Stimulated activated CD4-positive, alpha-beta T cell treated with anti-CD3 and anti-CD28 coated beads, TNF-alpha, amount 100 ng/mL, for 48 hours (primary cell): ENCODE results near the gene NRTN.
"Not testable (repeated sequence)": the region's sequence is repeated elsewhere in the genome, so short reads cannot be mapped to it uniquely, and the experiment has no call there.

Experiments used
- DNase-seq, 3 donors: peaks; one replicate each; pipeline ENCODE4 v3.0.0-alpha.2; 2020; ENCODE audit warnings: low read depth in 3 of 3

NRTN gene

DNA sequence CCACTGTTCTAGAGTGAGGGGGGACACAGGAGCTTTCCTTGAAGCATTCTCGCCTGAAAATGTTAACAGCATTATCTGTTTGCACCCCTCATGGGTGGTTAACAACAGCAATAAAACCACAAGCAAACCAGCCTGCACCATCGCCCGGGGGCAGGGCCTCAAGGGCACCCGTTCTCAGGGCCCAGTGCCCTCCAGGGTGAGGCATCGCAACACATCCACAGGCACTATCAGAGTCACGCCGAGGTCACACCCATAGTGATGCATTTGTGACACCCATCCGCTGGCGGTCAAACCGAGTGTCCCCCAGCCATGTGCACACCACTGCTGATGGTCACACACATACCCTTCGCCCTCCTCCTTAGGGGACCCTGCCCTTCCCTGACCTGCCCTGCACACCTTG lies 60.9 kb downstream of the NRTN start:
- no peak for DNase-seq

GRCh38 chr19:5867201-5868136 lies 62.6 kb downstream of the NRTN start:
- DNase-seq, result no peak

- no peak for DNase-seq
Observed at GRCh38 chr19:5870986-5871394, 66.1 kb downstream of the NRTN start.

GRCh38 chr19:5873617-5874199 lies 68.8 kb downstream of the NRTN start:
- no peak for DNase-seq

DNA sequence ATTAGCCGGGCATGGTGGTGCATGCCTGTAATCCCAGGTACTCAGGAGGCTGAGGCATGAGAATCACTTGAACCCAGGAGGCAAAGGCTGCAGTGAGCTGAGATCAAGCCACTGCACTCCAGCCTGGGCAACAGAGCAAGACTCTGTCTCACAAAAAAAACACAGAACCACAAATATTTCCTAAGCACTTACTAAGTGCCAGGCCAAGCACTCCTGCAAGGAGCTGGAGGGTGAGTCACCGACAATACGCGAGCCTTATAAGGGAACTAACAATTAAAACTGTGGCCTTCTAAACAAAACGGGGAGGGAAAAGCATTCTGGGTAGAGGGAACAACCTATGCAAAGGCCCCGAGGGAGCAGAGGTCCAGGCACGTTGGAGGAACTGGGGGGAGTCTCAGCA lies 69.6 kb downstream of the NRTN start:
- not testable (repeated sequence) for DNase-seq

DNA sequence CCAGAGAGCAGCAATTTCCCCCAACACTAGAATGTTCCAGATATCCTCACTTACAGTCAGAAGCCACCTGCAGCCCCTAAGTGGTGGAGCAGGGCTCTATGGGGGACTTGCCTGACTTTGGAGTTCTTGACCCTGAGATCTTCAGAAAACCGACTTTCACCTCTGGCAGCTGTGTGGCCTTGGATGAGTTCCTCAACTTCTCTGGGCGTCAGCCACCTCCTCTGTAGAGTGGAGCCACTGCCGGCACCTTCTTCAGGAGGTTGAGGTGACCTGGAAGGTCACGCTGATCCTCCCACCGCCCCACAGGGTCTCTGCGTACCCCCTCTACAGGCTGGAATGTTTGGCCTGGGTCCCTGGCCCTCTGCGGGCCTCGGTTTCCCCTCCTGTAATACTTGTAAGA lies 72.6 kb downstream of the NRTN start:
- no peak for DNase-seq

GRCh38 chr19:5877882-5878281 lies 73.0 kb downstream of the NRTN start:
- DNase-seq, result no peak
